GM06990 (cell line): ENCODE results near the gene HSDL1.

Source experiments
- DNase-seq: peaks from one replicate; pipeline ENCODE4 v3.0.0-alpha.2; 2011; ENCODE audit not compliant: insufficient read length; ENCODE audit errors: extremely low read depth
- H3K27me3 ChIP-seq: replicated peaks from 2 replicates; pipeline ENCODE4 v1.6.0; 2011; ENCODE audit warnings: low read length; ENCODE audit not compliant: control insufficient read depth, insufficient read depth
- H3K36me3 ChIP-seq: 2 replicates; pipeline ENCODE4 v1.5.1; 2011; ENCODE audit warnings: low read length; ENCODE audit not compliant: control insufficient read depth, insufficient read depth
- H3K4me3 ChIP-seq: replicated peaks from 2 replicates; pipeline ENCODE4 v1.5.1; 2011; ENCODE audit warnings: low read depth, mild to moderate bottlenecking, control low read depth, low read length
- CTCF ChIP-seq: IDR thresholded peaks from 2 replicates; pipeline ENCODE4 v1.5.1; 2011; ENCODE audit warnings: low read length, control low read depth, mild to moderate bottlenecking, inconsistent platforms; ENCODE audit not compliant: insufficient read depth, poor library complexity, severe bottlenecking

The HSDL1 gene

GRCh38 chr16:84111525-84111924, 33.5 kb downstream of the HSDL1 start:
- Histone ChIP-seq H3K27me3 (no peaks in the 10 kb centered on the region), H3K36me3 (peaks cover 3% of the 10 kb centered on the region), H3K4me3 (no peak overlapping the region)
- no peak for DNase-seq
- no peak for TF ChIP-seq CTCF

GRCh38 chr16:84110527-84110926, 34.5 kb downstream of the HSDL1 start:
- DNase-seq = no peak
- Histone ChIP-seq H3K36me3 (peaks cover 3% of the 10 kb centered on the region), H3K4me3 (no peak overlapping the region), H3K27me3 (no peaks in the 10 kb centered on the region)
- TF ChIP-seq CTCF = no peak

- no peak for DNase-seq
- H3K36me3 ChIP-seq = peaks cover 5% of the 10 kb centered on the region
- TF ChIP-seq CTCF = no peak
- H3K27me3 ChIP-seq = no peaks in the 10 kb centered on the region
- no peak overlapping the region for H3K4me3 ChIP-seq
Observed at GRCh38 chr16:84109598-84110335, 35.2 kb downstream of the HSDL1 start.

- no peak for DNase-seq
- Histone ChIP-seq H3K4me3 (no peak overlapping the region), H3K36me3 (peaks cover 5% of the 10 kb centered on the region), H3K27me3 (no peaks in the 10 kb centered on the region)
- TF ChIP-seq CTCF = no peak
Observed at GRCh38 chr16:84107921-84108320, 37.1 kb downstream of the HSDL1 start.

- peaks cover 5% of the 10 kb centered on the region for H3K36me3 ChIP-seq
- H3K4me3 ChIP-seq = no peak overlapping the region
- TF ChIP-seq CTCF = no peak
- H3K27me3 ChIP-seq = no peaks in the 10 kb centered on the region
- DNase-seq = no peak
Observed at GRCh38 chr16:84105948-84106740, 38.8 kb downstream of the HSDL1 start.
